HEK293T (cell line): ENCODE data around the gene TTLL13.

ENCODE experiments used
- ARNT ChIP-seq: fragments of 450-650 bp; IDR thresholded peaks from 2 replicates; pipeline ENCODE4 v1.6.1; 2017; ENCODE audit warnings: mild to moderate bottlenecking
- BHLHE40 ChIP-seq: fragments of 450-650 bp; IDR thresholded peaks from 2 replicates; pipeline ENCODE4 v1.6.1; 2016; ENCODE audit warnings: mild to moderate bottlenecking, moderate library complexity, borderline replicate concordance
- CTBP1 ChIP-seq: fragments of 450-650 bp; IDR thresholded peaks from 2 replicates; pipeline ENCODE4 v1.6.1; 2016; ENCODE audit warnings: borderline replicate concordance
- ELF4 ChIP-seq: fragments of 450-650 bp; IDR thresholded peaks from 2 replicates; pipeline ENCODE4 v1.6.1; 2017; ENCODE audit warnings: antibody characterized with exemption
- FOXA1 ChIP-seq: fragments of 450-650 bp; IDR thresholded peaks from 2 replicates; pipeline ENCODE4 v1.6.1; 2016; ENCODE audit warnings: mild to moderate bottlenecking
- FOXK2 ChIP-seq: fragments of 450-650 bp; IDR thresholded peaks from 2 replicates; pipeline ENCODE4 v1.6.1; 2016; ENCODE audit warnings: mild to moderate bottlenecking
- FOXM1 ChIP-seq: fragments of 450-650 bp; IDR thresholded peaks from 2 replicates; pipeline ENCODE4 v1.6.1; 2017; ENCODE audit warnings: mild to moderate bottlenecking, borderline replicate concordance
- L3MBTL2 ChIP-seq: fragments of 450-650 bp; conservative IDR thresholded peaks from 2 replicates; pipeline ENCODE4 v1.6.1; 2016; ENCODE audit warnings: mild to moderate bottlenecking
- NFRKB ChIP-seq: fragments of 450-650 bp; IDR thresholded peaks from 2 replicates; pipeline ENCODE4 v1.6.1; 2016; ENCODE audit warnings: mild to moderate bottlenecking, moderate library complexity
- SP1 ChIP-seq: fragments of 450-650 bp; IDR thresholded peaks from 2 replicates; pipeline ENCODE4 v1.6.1; 2017
- SUZ12 ChIP-seq: fragments of 450-650 bp; IDR thresholded peaks from 2 replicates; pipeline ENCODE4 v1.6.1; 2016; ENCODE audit warnings: mild to moderate bottlenecking
- TARDBP ChIP-seq: fragments of 450-650 bp; IDR thresholded peaks from 2 replicates; pipeline ENCODE4 v1.6.1; 2016
- ZNF384 ChIP-seq: fragments of 450-650 bp; IDR thresholded peaks from 2 replicates; pipeline ENCODE4 v1.6.1; 2016
- TF ChIP-seq, protein P1 (sequence below): fragments of 450-650 bp; IDR thresholded peaks from 2 replicates; pipeline ENCODE4 v1.6.1; 2016

DNA sequence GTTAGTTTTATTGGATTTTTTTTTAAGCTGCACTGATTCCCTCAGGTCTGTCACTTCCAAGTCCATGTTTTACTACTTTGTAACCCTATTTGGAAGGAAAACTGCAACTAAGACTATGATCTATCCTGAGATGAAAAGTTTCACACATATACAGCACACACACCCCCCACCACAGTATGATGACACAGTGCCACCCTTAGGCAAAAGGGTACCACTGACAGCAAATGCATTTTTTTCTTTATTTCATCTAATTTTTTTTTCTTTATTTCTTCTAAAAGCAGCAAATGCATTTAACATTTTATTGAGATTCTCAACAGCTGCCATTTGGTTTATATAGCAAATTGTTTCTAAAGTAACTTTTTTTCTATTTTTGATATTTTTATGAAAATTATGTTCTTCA, 37.3 kb downstream of the TTLL13 start:
- no peak for TF ChIP-seq SUZ12
- TF ChIP-seq SP1 = no peak
- no peak for TF ChIP-seq BHLHE40
- TF ChIP-seq ARNT = no peak
- no peak for TF ChIP-seq FOXK2
- no peak for TF ChIP-seq ZNF384
- no peak for TF ChIP-seq NFRKB
- TF ChIP-seq ELF4 = no peak
- TF ChIP-seq FOXM1 = no peak
- no peak for TF ChIP-seq CTBP1
- TF ChIP-seq, protein P1, sequence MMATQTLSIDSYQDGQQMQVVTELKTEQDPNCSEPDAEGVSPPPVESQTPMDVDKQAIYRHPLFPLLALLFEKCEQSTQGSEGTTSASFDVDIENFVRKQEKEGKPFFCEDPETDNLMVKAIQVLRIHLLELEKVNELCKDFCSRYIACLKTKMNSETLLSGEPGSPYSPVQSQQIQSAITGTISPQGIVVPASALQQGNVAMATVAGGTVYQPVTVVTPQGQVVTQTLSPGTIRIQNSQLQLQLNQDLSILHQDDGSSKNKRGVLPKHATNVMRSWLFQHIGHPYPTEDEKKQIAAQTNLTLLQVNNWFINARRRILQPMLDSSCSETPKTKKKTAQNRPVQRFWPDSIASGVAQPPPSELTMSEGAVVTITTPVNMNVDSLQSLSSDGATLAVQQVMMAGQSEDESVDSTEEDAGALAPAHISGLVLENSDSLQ = no peak
- no peak for TF ChIP-seq TARDBP
- no peak for TF ChIP-seq L3MBTL2
- no peak for TF ChIP-seq FOXA1
